Measurements from ENCODE around the gene KCTD21.

Gene KCTD21

GRCh38 chr11:78138694-78139421 is 49.6 kb downstream of the KCTD21 start:
- peak; percentile 35 to 49 for DNase-seq

GRCh38 chr11:78138291-78138690 is 50.1 kb downstream of the KCTD21 start:
- no peak for DNase-seq

GRCh38 chr11:78132475-78132874 is 56.0 kb downstream of the KCTD21 start:
- no peak for DNase-seq

- no peak for DNase-seq
Observed at GRCh38 chr11:78131956-78132355, 56.5 kb downstream of the KCTD21 start.

- DNase-seq = no peak
Observed at GRCh38 chr11:78127403-78127802, 61.0 kb downstream of the KCTD21 start.

All from NCI-H526 (cell line).